ENCODE results near the gene SYT17.

- TF ChIP-seq ZNF274 (IDR thresholded peaks at IDR 0.05; ENCODE audit: low read depth, low read length) (no peak), SUZ12 (IDR thresholded peaks at IDR 0.05; ENCODE audit: extremely low read depth, insufficient read depth, insufficient read length) (no peak)
These were observed 15.1 kb downstream of the SYT17 start for GRCh38 chr16:19183187-19183586.
